Measurements from ENCODE around the gene WEE1.
"Not testable (repeated sequence)": the region's sequence is repeated elsewhere in the genome, so short reads cannot be mapped to it uniquely, and the experiment has no call there.

WEE1 gene

DNA sequence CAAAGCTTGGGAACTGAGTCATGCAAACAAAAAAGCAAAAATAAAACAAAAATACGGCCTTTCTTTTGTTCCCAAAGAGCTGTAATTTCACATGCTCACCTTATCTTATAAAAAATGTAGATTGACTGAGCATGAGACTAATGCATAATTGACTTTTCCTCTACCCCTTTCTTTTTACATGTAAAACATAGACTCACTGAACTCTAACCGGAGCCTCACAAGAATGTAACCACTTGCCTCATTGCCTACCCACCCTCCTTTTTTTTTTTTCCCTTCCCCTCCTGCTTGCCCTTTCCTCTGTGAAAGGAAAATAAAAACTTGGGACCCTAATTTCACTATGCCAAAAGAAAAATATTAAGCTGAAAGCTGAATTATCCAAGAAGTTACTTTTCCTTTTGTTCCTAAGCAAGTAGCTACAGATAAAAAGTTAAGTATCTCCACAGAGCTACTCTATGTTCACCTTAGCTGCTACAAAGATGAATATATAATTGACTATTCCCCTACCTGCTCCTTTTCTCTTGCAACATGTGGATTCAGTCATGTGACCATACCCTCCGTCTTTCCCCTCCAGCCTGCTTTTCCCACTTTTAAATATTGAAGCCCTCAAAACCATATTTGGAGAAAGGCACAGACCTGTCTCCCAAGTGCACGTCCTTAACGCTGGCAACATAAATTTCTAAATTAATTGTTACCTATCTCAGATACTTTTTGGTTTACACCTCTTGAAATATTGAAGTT is 39.6 kb upstream of the WEE1 start:
- Histone ChIP-seq H3K27me3 (ENCODE audit: insufficient read depth, low read length) (no peaks in the 10 kb centered on the region), H3K27ac (ENCODE audit: low read depth, low read length) (peak overlapping the region; percentile 52; the same call in 1 of the 2 replicates), H3K36me3 (ENCODE audit: insufficient read depth, low read length) (no peaks in the 10 kb centered on the region), H3K4me3 (ENCODE audit: low read length) (no peak overlapping the region), H3K9ac (ENCODE audit: low read depth, low read length) (peak overlapping the region; percentile 8; the same call in 1 of the 2 replicates), H3K9me3 (ENCODE audit: insufficient read depth, low read depth, low read length) (no peaks in the 10 kb centered on the region), H3K4me1 (ENCODE audit: insufficient read depth, low read length) (peaks cover 33% of the 10 kb centered on the region)
- 54% methylated on average over 5 of the region's 5 CpGs for WGBS

DNA sequence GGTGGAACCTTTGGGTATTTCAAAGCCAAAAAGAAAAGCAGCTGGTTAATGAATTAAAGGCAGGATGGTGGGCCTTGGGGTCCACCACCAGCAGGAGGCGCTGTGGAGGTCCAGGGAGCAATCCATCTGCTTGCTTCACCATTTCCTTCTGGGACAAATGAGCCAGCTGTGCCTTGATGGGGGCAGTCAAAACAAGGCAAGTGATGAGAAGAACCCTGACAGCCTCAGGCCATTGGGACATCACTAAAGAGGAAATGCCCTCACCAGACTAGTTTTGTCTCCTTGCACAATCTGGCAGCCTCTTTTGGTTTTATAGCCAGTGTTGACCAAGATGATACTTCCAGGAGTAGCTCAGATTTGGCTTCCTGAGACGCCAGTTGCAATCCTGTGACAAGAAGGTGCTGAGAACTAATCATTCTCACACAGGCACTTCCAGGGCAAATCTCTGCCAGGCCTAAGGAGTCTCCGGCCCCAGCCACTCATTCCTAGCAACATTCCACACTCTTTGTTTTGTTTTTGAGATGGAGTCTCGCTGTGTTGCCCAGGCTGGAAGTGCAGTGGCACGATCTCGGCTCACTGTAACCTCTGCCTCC is 38.2 kb upstream of the WEE1 start:
- Histone ChIP-seq H3K36me3 (ENCODE audit: insufficient read depth, low read length) (no peaks in the 10 kb centered on the region), H3K27me3 (ENCODE audit: insufficient read depth, low read length) (no peaks in the 10 kb centered on the region), H3K9me3 (ENCODE audit: insufficient read depth, low read depth, low read length) (no peaks in the 10 kb centered on the region), H3K9ac (ENCODE audit: low read depth, low read length) (no peak overlapping the region), H3K4me1 (ENCODE audit: insufficient read depth, low read length) (peaks cover 20% of the 10 kb centered on the region), H3K4me3 (ENCODE audit: low read length) (no peak overlapping the region), H3K27ac (ENCODE audit: low read depth, low read length) (no peak overlapping the region; the same call in 1 of the 2 replicates)
- 82% methylated on average over 6 of the region's 6 CpGs for WGBS

DNA sequence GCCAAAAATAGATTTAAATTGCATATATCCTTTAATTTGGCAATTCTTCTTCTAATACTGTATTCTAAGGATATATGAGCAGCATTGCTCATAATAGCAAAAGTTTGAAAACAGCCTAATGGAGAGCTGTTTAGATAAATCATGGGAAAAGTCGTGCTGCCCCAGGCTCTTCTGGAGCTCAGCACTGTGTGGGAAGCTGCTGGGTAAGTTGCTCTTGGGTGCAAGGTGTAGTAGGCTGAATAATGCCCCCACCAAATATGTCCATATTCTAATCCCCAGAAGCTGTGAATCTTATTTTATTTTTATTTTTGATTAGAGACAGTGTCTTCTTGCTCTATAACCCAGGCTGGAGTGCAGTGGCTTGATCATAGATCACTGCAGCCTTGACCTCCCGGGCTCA is 34.9 kb upstream of the WEE1 start:
- Histone ChIP-seq H3K27ac (ENCODE audit: low read depth, low read length) (no peak overlapping the region), H3K36me3 (ENCODE audit: insufficient read depth, low read length) (no peaks in the 10 kb centered on the region)
- WGBS = 94% methylated on average over 2 of the region's 2 CpGs

GRCh38 chr11:9549216-9549615 is 24.3 kb upstream of the WEE1 start:
- H3K4me3 ChIP-seq (ENCODE audit: low read length); H3K27me3 ChIP-seq (ENCODE audit: insufficient read depth, low read length); H3K27ac ChIP-seq (ENCODE audit: low read depth, low read length); H3K9me3 ChIP-seq (ENCODE audit: insufficient read depth, low read depth, low read length); H3K4me1 ChIP-seq (ENCODE audit: insufficient read depth, low read length); H3K9ac ChIP-seq (ENCODE audit: low read depth, low read length); H3K36me3 ChIP-seq (ENCODE audit: insufficient read depth, low read length): not testable (repeated sequence)
- 93% methylated on average over 5 of the region's 5 CpGs for WGBS

More for the DNA sequence above, 34.9 kb upstream of the WEE1 start:
- no peaks in the 10 kb centered on the region for H3K27me3 ChIP-seq (ENCODE audit: insufficient read depth, low read length)
- no peaks in the 10 kb centered on the region for H3K9me3 ChIP-seq (ENCODE audit: insufficient read depth, low read depth, low read length)
- H3K9ac ChIP-seq (ENCODE audit: low read depth, low read length) = no peak overlapping the region
- H3K4me3 ChIP-seq (ENCODE audit: low read length) = no peak overlapping the region
- H3K4me1 ChIP-seq (ENCODE audit: insufficient read depth, low read length) = peaks cover 15% of the 10 kb centered on the region

DNA sequence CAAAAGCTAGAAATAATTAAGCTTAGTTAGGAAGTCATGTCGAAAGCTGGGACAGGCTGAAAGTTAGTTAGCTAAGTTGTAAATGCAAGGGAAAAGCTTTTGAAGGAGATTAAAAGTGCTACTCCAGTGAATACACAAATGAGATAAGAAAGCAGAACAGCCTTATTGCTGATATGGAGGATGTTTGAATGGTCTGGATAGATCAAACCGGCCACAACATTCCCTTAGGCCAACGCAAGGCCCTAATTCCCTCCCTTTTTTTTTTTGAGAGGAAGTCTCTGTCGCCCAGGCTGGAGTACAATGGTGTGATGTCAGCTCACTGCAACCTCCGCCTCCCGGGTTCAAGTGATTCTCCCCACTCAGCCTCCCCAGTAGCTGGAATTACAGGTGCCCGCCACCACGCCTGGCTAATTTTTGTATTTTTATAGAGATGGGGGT is 23.3 kb upstream of the WEE1 start:
- 0 out of 2 replicates have a peak, but pooled peaks cover 3% of the 10 kb centered on the region for H3K4me1 ChIP-seq (ENCODE audit: insufficient read depth, low read length)
- WGBS = 93% methylated on average over 8 of the region's 8 CpGs
- H3K27me3 ChIP-seq (ENCODE audit: insufficient read depth, low read length) = no peaks in the 10 kb centered on the region
- no peak overlapping the region for H3K27ac ChIP-seq (ENCODE audit: low read depth, low read length)
- H3K4me3 ChIP-seq (ENCODE audit: low read length) = no peak overlapping the region
- H3K36me3 ChIP-seq (ENCODE audit: insufficient read depth, low read length) = no peaks in the 10 kb centered on the region; the same call in 1 of the 2 replicates
- H3K9ac ChIP-seq (ENCODE audit: low read depth, low read length) = no peak overlapping the region
- H3K9me3 ChIP-seq (ENCODE audit: insufficient read depth, low read depth, low read length) = peaks cover 8% of the 10 kb centered on the region

DNA sequence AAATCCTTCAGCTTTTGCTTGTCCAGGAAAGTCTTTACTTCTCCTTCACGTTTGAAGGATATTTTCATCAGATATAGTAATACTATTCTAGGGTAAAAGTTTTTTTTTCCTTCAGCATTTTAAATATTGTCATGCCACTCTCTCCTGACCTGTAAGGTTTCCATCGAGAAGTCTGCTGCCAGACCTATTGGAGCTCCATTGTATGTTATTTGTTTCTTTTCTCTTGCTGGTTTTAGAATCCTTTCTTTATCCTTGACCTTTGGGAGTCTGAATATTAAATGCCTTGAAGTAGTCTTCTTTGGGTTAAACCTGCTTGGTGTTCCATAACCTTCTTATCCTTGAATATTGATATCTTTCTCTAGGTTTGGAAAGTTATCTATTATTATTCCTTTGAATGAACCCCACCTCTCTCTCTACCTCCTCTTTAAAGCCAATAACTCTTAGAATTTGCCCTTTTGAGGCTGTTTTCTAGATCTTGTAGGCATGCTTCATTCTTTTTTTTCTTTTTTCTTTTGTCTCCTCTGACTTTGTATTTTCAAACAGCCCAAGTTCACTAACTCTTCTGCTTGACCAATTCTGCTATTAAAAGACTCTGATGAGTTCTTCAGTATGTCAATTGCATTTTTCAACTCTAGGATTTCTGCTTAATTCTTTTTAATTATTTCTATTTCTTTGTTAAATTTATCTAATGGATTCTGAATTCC is 12.0 kb upstream of the WEE1 start:
- no peaks in the 10 kb centered on the region for H3K27me3 ChIP-seq (ENCODE audit: insufficient read depth, low read length)
- no peak overlapping the region for H3K9ac ChIP-seq (ENCODE audit: low read depth, low read length)
- H3K4me1 ChIP-seq (ENCODE audit: insufficient read depth, low read length) = peaks cover 15% of the 10 kb centered on the region
- WGBS = 96% methylated on average over 2 of the region's 2 CpGs
- no peak overlapping the region for H3K4me3 ChIP-seq (ENCODE audit: low read length)
- H3K9me3 ChIP-seq (ENCODE audit: insufficient read depth, low read depth, low read length) = peaks cover 12% of the 10 kb centered on the region; the same call in 1 of the 2 replicates
- H3K36me3 ChIP-seq (ENCODE audit: insufficient read depth, low read length) = no peaks in the 10 kb centered on the region
- H3K27ac ChIP-seq (ENCODE audit: low read depth, low read length) = no peak overlapping the region

- Histone ChIP-seq H3K4me3 (ENCODE audit: low read length) (no peak overlapping the region), H3K36me3 (ENCODE audit: insufficient read depth, low read length) (no peaks in the 10 kb centered on the region), H3K27me3 (ENCODE audit: insufficient read depth, low read length) (no peaks in the 10 kb centered on the region), H3K27ac (ENCODE audit: low read depth, low read length) (no peak overlapping the region), H3K9me3 (ENCODE audit: insufficient read depth, low read depth, low read length) (peaks cover 12% of the 10 kb centered on the region; the same call in 1 of the 2 replicates), H3K9ac (ENCODE audit: low read depth, low read length) (no peak overlapping the region), H3K4me1 (ENCODE audit: insufficient read depth, low read length) (peaks cover 21% of the 10 kb centered on the region)
These were observed 10.8 kb upstream of the WEE1 start for GRCh38 chr11:9562716-9563115.

DNA sequence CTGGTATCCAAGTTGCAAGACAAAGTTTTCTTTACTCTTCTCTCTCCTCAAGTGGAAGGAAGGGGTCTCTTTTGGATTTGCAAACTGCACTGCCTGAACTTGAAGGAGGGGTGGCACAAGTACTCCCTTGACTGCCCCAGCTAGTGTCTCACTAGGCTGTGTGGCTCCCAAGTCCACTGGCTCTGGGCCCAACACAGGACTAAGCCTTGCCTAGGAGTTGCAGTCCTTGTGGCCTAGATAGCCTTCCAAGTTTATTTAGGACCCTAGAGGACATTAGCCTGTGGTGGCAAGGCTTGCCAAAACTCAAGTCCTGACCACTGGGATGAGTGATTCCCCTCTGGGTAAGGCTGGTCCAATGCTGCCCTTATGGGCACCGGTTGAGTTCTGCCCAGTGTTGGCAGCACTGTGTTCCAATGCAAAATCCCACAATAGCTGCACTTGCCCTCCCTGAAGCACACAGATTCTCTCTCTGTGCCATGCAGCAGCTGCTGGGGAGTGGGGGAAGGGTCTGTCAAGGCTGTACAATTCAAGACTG is 10.2 kb upstream of the WEE1 start:
- Histone ChIP-seq H3K36me3 (ENCODE audit: insufficient read depth, low read length) (no peaks in the 10 kb centered on the region), H3K4me1 (ENCODE audit: insufficient read depth, low read length) (peaks cover 25% of the 10 kb centered on the region), H3K27ac (ENCODE audit: low read depth, low read length) (no peak overlapping the region), H3K9me3 (ENCODE audit: insufficient read depth, low read depth, low read length) (peaks cover 12% of the 10 kb centered on the region; the same call in 1 of the 2 replicates), H3K4me3 (ENCODE audit: low read length) (no peak overlapping the region), H3K9ac (ENCODE audit: low read depth, low read length) (no peak overlapping the region), H3K27me3 (ENCODE audit: insufficient read depth, low read length) (no peaks in the 10 kb centered on the region)
- 96% methylated on average over 1 of the region's 1 CpG for WGBS

GRCh38 chr11:9565822-9566560 is 7.5 kb upstream of the WEE1 start:
- Histone ChIP-seq H3K4me3 (ENCODE audit: low read length) (no peak overlapping the region), H3K27ac (ENCODE audit: low read depth, low read length) (peak overlapping the region; percentile 85), H3K4me1 (ENCODE audit: insufficient read depth, low read length) (peaks cover 46% of the 10 kb centered on the region)

GRCh38 chr11:9566561-9567063 is 6.9 kb upstream of the WEE1 start:
- no peak overlapping the region for H3K4me3 ChIP-seq (ENCODE audit: low read length)
- no peaks in the 10 kb centered on the region for H3K27me3 ChIP-seq (ENCODE audit: insufficient read depth, low read length)
- peak overlapping the region; percentile 60; the same call in 1 of the 2 replicates for H3K9ac ChIP-seq (ENCODE audit: low read depth, low read length)
- peak overlapping the region; percentile 83 for H3K27ac ChIP-seq (ENCODE audit: low read depth, low read length)
- peaks cover 5% of the 10 kb centered on the region; the same call in 1 of the 2 replicates for H3K9me3 ChIP-seq (ENCODE audit: insufficient read depth, low read depth, low read length)
- WGBS = 81% methylated on average over 3 of the region's 3 CpGs
- H3K36me3 ChIP-seq (ENCODE audit: insufficient read depth, low read length) = no peaks in the 10 kb centered on the region
- H3K4me1 ChIP-seq (ENCODE audit: insufficient read depth, low read length) = peaks cover 52% of the 10 kb centered on the region

More at GRCh38 chr11:9565822-9566560, 7.5 kb upstream of the WEE1 start:
- Histone ChIP-seq H3K9me3 (ENCODE audit: insufficient read depth, low read depth, low read length) (peaks cover 10% of the 10 kb centered on the region; the same call in 1 of the 2 replicates), H3K36me3 (ENCODE audit: insufficient read depth, low read length) (no peaks in the 10 kb centered on the region), H3K27me3 (ENCODE audit: insufficient read depth, low read length) (no peaks in the 10 kb centered on the region), H3K9ac (ENCODE audit: low read depth, low read length) (peak overlapping the region; percentile 69)
- 20% methylated on average over 7 of the region's 7 CpGs for WGBS

Data from HUES64 (cell line).